Fibroblast of gingiva (primary cell): ENCODE data around the gene ABCC8.
A peak's percentile ranks its signal among the peaks of the same experiment; 100 is the strongest.

Source experiments
- DNase-seq: peaks from one replicate; pipeline ENCODE4 v3.0.0-alpha.2; 2011; ENCODE audit warnings: low read depth

ABCC8 gene

GRCh38 chr11:17387811-17388210 is 88.8 kb downstream of the ABCC8 start:
- DNase-seq = no peak

DNA sequence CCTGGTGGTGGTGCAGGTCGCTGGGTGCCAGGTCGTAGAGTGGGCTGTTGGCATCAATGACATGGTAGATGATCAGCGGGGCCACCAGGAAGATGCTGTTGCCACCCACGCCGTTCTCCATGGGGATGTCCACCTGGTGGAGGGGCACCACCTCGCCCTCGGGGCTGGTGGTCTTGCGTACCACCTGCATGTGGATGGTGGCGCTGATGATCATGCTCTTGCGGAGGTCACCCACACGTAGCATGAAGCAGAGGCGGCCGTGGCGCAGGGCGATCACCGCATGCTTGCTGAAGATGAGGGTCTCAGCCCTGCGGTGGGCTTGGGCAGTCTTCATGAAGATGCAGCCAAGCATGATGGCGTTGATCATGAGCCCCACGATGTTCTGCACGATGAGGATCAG is 89.4 kb downstream of the ABCC8 start:
- DNase-seq = no peak

- no peak for DNase-seq
These were observed 90.1 kb downstream of the ABCC8 start for GRCh38 chr11:17386331-17387084.

DNA sequence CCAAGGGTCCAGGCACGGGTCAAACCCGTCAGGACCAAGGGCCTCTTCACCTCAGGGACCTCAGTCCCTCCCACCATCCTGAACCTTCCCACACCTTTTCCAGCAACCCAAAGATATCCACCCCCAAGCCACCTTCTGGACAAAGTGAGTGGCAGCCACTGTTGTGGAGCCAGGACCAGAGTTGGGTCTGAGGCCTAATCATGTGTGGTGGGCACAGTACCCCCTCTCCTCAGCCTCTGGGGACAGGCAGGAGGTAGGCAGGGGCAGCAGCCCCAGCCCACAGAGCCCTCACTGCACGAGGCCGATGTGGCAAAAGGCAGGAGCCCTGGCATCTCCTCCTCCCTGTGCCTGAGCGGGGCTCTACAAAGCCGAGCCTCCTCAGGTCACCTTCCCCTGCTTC is 90.7 kb downstream of the ABCC8 start:
- DNase-seq = no peak

DNA sequence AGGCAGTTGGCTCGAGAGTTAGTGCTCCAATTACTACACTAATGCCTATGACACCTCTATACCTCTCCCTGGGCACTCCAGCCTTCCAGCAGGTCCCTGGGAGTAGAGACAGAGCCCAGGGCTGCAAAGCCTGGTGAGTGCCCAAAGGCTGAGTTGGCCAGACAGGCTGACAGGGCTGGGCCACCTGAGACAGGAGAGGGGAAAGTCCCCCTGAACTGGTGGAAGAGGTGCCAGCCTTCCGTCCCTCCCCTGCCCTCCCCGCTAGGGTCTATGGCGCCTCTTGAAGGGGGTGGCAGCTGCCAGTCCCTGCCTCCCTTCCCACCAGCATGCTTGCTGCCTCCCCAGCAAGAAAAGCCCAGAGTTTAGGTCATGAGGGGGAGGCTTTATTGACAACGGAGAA is 91.2 kb downstream of the ABCC8 start:
- DNase-seq = no peak

DNA sequence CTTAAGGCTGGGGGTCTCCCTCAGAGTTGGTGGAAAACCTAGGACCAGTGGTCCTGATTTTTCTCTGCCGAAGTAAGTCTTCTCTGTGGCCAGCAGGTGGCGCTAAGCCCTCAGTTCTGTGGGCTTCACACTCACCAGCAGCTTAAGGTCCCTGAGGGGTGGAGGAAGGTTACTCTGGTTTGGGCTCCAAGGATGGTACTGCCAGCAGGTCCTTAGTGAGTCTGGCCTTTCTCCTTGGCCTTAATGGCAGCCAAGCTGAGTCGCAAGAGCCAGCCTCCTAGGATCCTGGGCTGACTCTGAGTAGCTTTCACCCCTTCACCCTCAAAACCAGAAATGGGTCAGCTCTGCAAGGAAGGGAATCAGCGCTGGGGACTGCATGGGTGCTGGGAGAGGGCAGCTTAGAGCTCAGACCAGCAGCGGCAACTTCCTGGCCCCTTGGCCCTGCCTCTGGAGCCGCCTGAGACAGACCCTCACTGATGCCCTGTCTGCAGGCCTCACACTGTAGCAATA is 92.6 kb downstream of the ABCC8 start:
- DNase-seq = peak; percentile 74

DNA sequence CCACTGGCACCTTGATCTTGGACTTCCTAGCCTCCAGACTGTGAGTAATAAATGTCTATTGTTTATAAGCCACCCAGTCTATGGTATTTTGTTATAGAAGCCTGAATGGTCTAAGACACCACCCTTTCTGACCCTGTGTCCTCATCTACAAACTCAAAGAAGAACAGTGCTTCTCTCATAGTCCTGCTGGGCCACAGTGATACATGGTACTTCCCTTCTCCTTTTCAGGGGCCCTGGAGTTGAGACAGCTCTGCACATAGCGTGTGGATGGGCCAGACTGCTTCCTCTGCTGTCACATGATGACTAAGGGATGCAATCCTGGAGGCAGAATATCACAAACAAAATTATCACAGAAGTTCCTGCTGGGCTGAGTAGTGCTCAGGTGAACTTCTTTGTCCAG is 93.2 kb downstream of the ABCC8 start:
- DNase-seq = no peak

DNA sequence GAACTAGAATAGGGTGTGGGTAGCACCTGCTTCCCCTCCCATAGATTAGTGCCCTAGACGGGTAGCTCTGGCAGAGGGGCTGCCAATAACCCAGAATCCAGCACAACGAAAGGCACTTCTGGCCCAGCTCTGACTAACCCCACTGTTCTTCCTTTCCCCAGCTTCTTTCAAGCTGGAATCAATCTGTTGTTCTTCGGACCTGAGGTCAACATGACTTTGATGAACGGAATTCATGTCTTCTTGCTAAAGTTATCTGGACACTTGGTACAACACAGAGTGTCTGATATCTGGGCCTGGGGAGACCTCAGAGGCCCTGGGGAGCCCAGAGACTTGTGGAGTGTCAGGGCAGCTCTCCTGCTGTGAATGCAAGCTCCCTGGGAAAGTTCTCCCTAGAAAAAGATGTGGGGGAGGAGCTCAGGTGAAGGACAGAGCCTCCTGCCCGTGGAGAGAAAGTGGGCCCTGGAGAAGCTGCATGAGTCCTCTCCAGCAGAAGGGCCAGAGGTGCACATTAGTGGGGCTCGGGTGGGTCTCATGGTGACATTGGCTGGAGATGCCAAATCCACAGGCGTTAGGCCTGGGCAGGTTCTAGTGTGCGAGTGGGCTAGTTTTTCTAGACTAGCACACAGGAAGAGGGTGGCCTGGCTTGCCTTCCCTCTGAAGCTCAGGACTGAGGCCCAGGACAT is 94.5 kb downstream of the ABCC8 start:
- no peak for DNase-seq

GRCh38 chr11:17381156-17381555 is 95.5 kb downstream of the ABCC8 start:
- DNase-seq = no peak

DNA sequence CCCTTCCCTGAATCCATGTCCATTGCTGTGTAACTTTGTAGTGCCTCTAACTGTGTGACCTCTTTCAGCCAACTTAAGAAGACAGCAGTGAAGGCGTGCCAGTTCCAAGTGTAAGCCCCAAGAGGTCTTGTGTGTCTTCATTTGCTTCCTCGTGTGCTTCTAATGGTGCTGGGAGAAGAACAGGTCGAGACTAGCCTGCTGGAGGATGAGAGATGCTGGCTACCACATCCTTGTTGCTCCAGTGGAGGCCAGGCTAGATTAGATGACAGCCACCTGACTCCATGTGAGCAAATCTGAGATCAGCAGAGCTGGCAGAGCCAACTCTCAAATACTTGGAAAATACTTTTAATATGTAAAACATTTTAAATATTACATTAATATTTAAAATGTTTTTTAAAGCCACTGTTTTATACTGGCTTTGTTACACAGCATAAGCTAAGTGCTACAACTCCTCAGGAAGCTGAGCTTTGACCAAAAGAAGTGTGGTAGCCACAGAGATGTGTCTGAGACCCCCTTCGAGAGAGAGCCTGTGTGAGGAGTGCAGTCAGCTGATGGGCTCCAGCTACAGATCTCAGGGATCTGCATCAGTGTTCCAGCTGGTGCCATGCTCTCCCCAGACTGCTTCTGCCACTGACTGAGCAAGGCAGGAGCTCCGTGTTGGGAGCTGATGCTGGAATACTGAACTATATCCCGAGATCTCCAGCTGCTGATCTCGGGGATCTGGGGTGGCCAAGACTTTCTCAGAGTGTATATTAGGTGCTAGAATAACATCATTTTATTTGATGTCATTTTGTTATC is 97.1 kb downstream of the ABCC8 start:
- no peak for DNase-seq

DNA sequence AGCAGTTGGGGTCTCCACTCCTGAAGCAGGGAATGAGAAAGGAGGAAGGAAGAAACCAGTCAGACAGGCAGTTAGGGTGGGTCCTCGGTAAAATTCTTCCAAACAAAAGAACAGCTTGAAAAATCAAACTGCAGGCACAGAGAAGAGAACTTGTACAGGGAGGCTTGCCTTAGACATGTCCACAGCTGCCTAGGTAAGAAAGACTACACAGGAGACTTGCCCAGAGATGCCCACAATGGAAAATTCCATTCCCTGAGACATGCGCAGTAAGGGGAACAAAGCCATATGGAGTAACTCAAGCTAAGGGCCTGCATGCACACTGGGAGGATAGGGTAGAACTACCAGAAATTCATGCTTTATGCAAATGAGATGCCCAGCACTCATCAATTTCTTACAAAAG is 98.0 kb downstream of the ABCC8 start:
- DNase-seq = no peak

GRCh38 chr11:17376493-17376892 is 100.2 kb downstream of the ABCC8 start:
- no peak for DNase-seq

DNA sequence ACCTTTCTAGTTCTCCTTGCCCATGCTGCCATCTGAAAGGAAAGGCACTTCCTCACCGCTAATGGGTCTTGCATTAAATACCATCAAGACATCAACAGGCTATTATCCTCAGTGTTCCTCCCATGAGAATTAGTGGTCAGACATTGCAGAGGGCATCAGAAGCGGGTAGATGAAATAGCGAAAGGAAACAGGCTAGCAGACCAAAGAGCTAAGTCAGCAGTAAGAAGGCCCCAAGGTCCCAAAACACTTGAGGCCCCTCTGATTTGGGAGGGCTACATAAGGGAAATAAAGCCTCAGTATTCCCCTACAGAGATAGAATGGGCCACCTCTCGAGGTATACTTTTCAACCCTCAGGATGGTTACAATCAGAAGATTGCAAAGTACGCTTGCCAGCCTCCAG is 101.1 kb downstream of the ABCC8 start:
- DNase-seq = no peak

DNA sequence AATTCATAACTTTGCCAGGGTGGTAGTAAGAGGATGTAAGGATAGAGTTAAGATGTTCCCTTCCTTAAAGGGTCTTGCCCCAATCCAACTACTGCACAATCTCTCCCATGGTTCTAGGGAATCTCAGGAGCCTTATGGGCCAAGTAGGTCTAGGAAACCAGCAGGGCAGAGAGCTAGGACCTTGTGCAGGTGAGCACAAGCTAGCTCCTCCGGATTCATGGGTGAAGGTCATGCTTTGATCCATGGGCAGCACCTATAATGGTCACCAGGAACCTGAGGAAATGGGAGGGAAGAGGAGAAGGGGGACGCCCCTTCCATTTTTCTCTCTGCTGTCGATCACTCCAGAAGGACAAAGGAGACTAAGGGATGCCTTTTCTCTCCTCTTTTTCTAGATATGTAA is 105.0 kb downstream of the ABCC8 start:
- peak; percentile 49 for DNase-seq

- no peak for DNase-seq
These were observed 106.9 kb downstream of the ABCC8 start for GRCh38 chr11:17369684-17370243.

- DNase-seq = no peak
These were observed 107.6 kb downstream of the ABCC8 start for GRCh38 chr11:17369094-17369493.

GRCh38 chr11:17368551-17368950 is 108.1 kb downstream of the ABCC8 start:
- DNase-seq = no peak

DNA sequence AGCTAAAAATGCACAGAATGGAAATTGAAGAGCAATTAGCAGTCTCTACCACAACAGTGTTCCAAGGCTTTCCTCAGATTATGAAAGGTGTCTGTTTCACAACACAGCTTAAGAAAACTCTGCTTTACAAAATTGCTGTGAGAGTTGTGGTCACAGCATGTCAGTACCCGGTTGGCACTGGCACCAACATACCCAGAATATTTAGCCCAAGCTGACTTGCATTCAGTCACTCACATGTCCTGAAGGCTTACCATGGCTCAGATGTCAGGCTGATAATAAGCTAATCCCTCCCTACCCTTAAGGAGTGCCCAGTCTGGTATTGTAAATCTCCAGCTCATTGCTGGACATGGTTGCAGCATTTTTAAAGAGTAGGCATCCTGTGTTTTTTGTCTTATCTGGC is 110.2 kb downstream of the ABCC8 start:
- DNase-seq = peak; percentile 55

DNA sequence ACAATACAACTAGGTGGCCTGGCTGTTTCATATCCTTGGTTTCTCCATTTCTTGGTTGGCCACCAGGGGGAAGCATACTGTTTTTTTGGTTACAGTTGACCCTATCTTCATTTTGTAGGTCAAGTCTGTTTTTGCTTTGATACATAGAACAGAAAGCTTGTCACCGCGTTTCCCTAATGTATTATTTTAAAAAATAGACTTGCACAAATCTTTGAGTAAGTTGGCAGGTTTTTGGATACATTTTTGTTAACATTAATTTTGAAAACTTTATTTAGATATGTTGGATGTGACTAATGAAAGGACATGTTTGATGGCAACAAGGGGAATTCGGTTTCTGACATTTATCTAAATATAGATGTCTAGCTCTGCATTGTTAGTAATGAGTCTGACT is 122.0 kb downstream of the ABCC8 start:
- DNase-seq = peak; percentile 58

- no peak for DNase-seq
These were observed 122.6 kb downstream of the ABCC8 start for GRCh38 chr11:17353821-17354600.

- DNase-seq = peak; percentile 79
These were observed 123.5 kb downstream of the ABCC8 start for GRCh38 chr11:17352950-17353820.
